Fibroblast of peridontal ligament (primary cell): ENCODE measurements around the gene AAK1.
A peak's percentile ranks its signal among the peaks of the same experiment; 100 is the strongest.
"Not testable (repeated sequence)": the region's sequence is repeated elsewhere in the genome, so short reads cannot be mapped to it uniquely, and the experiment has no call there.

Source experiments
- DNase-seq: peaks from one replicate; pipeline ENCODE4 v3.0.0-alpha.2; 2010; ENCODE audit errors: extremely low read depth

The AAK1 gene

GRCh38 chr2:69659941-69660483, 16.5 kb upstream of the AAK1 start:
- DNase-seq = no peak

GRCh38 chr2:69659349-69659748, 15.8 kb upstream of the AAK1 start:
- DNase-seq = no peak

- peak; percentile 65 for DNase-seq
These were observed 8.7 kb upstream of the AAK1 start for GRCh38 chr2:69652206-69652605.

GRCh38 chr2:69647196-69647595, 3.7 kb upstream of the AAK1 start:
- not testable (repeated sequence) for DNase-seq

- DNase-seq = no peak
These were observed 3.2 kb upstream of the AAK1 start for GRCh38 chr2:69646714-69647113.

- no peak for DNase-seq
These were observed 2.4 kb upstream of the AAK1 start for GRCh38 chr2:69645921-69646320.

GRCh38 chr2:69645031-69645431, 1.5 kb upstream of the AAK1 start:
- DNase-seq = no peak

GRCh38 chr2:69644506-69644979, 1.0 kb upstream of the AAK1 start:
- DNase-seq = peak; percentile 18

GRCh38 chr2:69642709-69643601, 584 bp downstream of the AAK1 start:
- DNase-seq = peak; percentile 87

- peak; percentile 23 for DNase-seq
These were observed 1.4 kb downstream of the AAK1 start for GRCh38 chr2:69641887-69642708.

- no peak for DNase-seq
These were observed 2.1 kb downstream of the AAK1 start for GRCh38 chr2:69641471-69641870.

- DNase-seq = peak; percentile 56
These were observed 4.3 kb downstream of the AAK1 start for GRCh38 chr2:69639266-69639665.

- no peak for DNase-seq
These were observed 4.9 kb downstream of the AAK1 start for GRCh38 chr2:69638630-69639029.

- DNase-seq = no peak
These were observed 5.6 kb downstream of the AAK1 start for GRCh38 chr2:69637923-69638322.

- DNase-seq = no peak
These were observed 7.1 kb downstream of the AAK1 start for GRCh38 chr2:69636395-69636794.

- DNase-seq = no peak
These were observed 8.1 kb downstream of the AAK1 start for GRCh38 chr2:69635432-69635831.

GRCh38 chr2:69634196-69634821, 9.2 kb downstream of the AAK1 start:
- no peak for DNase-seq

- DNase-seq = no peak
These were observed 12.1 kb downstream of the AAK1 start for GRCh38 chr2:69631402-69631801.

- DNase-seq = no peak
These were observed 13.5 kb downstream of the AAK1 start for GRCh38 chr2:69629921-69630608.

- DNase-seq = no peak
These were observed 15.1 kb downstream of the AAK1 start for GRCh38 chr2:69628325-69629021.
